ENCODE data around the gene ATP6V1A. TPM values are rescaled to one million over a fixed set of nuclear protein-coding genes. Genes with fewer than 3 reads are reported as not detected.

Gene ATP6V1A
- polyA plus RNA-seq, 1 experiment = 83.0 TPM

- DNase-seq (ENCODE audit: low read depth, low spot score) = no peak
- Histone ChIP-seq H3K9me3 (ENCODE audit: control insufficient read depth, insufficient read depth, low read length) (no peaks in the 10 kb centered on the region), H3K4me3 (ENCODE audit: low read depth, low read length) (no peak overlapping the region), H3K27me3 (ENCODE audit: control insufficient read depth, insufficient read depth, low read length) (no peaks in the 10 kb centered on the region), H3K27ac (ENCODE audit: low read depth, low read length) (no peak overlapping the region)
- ChIA-PET CTCF (interaction anchor here (0.6 kb wide), 1 partner anchor 89 kb away, joined by 4 read pairs; no protein-coding TSS in a partner anchor), POLR2A (no interaction called here)
- TF ChIP-seq CTCF (IDR thresholded peaks at IDR 0.05; ENCODE audit: low read depth, low read length) = no peak
Observed at GRCh38 chr3:113852506-113852905, 105.7 kb downstream of the ATP6V1A start.

Other genes with a start within 250 kb of the ATP6V1A start
- gene SPICE1, start 231.9 kb upstream of the ATP6V1A start, polyA plus RNA-seq (2011; rRNA removed) = 5.2 and 8.1 TPM in 2 replicates
- not detected in 2 replicates for gene SIDT1, start 214.5 kb upstream of the ATP6V1A start, polyA plus RNA-seq (2011; rRNA removed)
- 11.7 and 15.4 TPM in 2 replicates for gene USF3, start 50.4 kb upstream of the ATP6V1A start, polyA plus RNA-seq (2011; rRNA removed)
- gene NAA50, start 786 bp upstream of the ATP6V1A start, polyA plus RNA-seq (2011; rRNA removed) = 95.9 and 129 TPM in 2 replicates
- 3.0 and 4.2 TPM in 2 replicates for gene GRAMD1C, start 91.8 kb downstream of the ATP6V1A start, polyA plus RNA-seq (2011; rRNA removed)
- 0.58 and 0.79 TPM in 2 replicates for gene ZDHHC23, start 201.0 kb downstream of the ATP6V1A start, polyA plus RNA-seq (2011; rRNA removed)

All from AG04450 (cell line).